Vagina (tissue), 2 donors: ENCODE results near the gene CRELD2.

Experiments
- POLR2A ChIP-seq, 2 donors: fragments of 450-650 bp; IDR thresholded peaks; one replicate each; pipeline ENCODE4 v1.6.1; 2017; ENCODE audit warnings: antibody characterized with exemption in 2 of 2, mild to moderate bottlenecking in 2 of 2, moderate library complexity in 2 of 2
- POLR2AphosphoS5 ChIP-seq, 2 donors: sonication (generic); formaldehyde crosslinking; IDR thresholded peaks; one replicate each; pipeline ENCODE4 v1.9.0; 2017; ENCODE audit warnings: antibody characterized with exemption in 2 of 2, mild to moderate bottlenecking in 2 of 2, low read depth in 1 of 2; ENCODE audit not compliant: insufficient read depth in 1 of 2
- TF ChIP-seq, protein P1 (sequence below), 3 experiments: fragments of 450-650 bp in 2 of 3; fragments of 200-600 bp in 1 of 3; sonication (generic) in 1 of 3; IDR thresholded peaks; one replicate each; pipeline ENCODE4 v1.5.1; 2017 to 2019; ENCODE audit warnings: antibody characterized with exemption in 3 of 3, mild to moderate bottlenecking in 2 of 3, moderate library complexity in 2 of 3

DNA sequence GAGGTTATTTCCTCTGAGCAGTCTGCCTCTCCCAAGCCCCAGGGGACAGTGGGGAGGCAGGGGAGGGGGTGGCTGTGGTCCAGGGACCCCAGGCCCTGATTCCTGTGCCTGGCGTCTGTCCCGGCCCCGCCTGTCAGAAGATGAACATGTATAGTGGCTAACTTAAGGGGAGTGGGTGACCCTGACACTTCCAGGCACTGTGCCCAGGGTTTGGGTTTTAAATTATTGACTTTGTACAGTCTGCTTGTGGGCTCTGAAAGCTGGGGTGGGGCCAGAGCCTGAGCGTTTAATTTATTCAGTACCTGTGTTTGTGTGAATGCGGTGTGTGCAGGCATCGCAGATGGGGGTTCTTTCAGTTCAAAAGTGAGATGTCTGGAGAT lies 45.2 kb downstream of the CRELD2 start:
- TF ChIP-seq, protein P1, sequence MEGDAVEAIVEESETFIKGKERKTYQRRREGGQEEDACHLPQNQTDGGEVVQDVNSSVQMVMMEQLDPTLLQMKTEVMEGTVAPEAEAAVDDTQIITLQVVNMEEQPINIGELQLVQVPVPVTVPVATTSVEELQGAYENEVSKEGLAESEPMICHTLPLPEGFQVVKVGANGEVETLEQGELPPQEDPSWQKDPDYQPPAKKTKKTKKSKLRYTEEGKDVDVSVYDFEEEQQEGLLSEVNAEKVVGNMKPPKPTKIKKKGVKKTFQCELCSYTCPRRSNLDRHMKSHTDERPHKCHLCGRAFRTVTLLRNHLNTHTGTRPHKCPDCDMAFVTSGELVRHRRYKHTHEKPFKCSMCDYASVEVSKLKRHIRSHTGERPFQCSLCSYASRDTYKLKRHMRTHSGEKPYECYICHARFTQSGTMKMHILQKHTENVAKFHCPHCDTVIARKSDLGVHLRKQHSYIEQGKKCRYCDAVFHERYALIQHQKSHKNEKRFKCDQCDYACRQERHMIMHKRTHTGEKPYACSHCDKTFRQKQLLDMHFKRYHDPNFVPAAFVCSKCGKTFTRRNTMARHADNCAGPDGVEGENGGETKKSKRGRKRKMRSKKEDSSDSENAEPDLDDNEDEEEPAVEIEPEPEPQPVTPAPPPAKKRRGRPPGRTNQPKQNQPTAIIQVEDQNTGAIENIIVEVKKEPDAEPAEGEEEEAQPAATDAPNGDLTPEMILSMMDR (IDR thresholded peaks at IDR 0.05) = no peak
- TF ChIP-seq POLR2A (IDR thresholded peaks at IDR 0.05) (no peak), POLR2AphosphoS5 (IDR thresholded peaks at IDR 0.05; ENCODE audit: insufficient read depth in 1 of 2, low read depth in 1 of 2) (no peak)
